Activated CD4-positive, alpha-beta T cell treated with anti-CD3 and anti-CD28 coated beads for 4 hours (primary cell): ENCODE results near the gene SV2B.

ENCODE experiments used
- DNase-seq, 2 donors: peaks; one replicate each; pipeline ENCODE4 v3.0.0-alpha.2; 2020

SV2B gene

DNA sequence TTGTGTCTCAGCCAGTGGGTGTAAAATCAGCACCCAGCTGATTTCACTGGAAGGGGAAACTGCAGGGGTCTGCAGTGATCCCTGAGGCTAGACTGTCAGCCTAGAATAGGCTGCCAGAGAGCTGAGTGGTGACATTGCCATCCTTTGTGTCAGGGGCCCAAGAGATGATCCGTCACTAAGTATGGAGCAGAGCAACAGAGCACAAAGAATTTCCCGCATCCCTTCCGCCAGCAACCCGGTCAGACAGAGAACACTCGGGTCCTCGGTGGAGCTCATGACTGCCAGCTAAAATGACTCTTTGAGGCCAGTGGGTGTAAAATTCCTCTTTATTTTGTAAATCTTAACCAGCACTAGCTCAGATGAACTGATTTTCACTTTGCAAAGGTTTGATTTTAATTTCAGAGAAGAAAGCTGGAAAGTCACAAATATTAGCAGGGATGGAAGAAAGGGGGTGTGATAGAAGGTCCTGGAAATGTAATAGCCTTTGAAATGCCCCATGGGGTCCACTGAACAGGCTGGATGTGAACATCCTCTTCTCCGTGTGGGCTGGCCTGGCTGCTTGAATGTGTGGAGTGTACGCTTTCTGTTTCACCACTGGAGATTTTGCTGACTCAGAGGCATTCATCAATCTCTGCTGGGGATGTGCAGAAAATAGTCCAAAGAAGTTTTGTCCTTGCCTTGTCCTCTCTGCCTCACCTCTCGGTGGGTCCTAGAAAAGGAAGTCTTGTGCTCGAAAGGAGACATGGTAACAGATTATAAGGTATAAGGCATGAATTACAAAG, 138.8 kb downstream of the SV2B start:
- no peak for DNase-seq

DNA sequence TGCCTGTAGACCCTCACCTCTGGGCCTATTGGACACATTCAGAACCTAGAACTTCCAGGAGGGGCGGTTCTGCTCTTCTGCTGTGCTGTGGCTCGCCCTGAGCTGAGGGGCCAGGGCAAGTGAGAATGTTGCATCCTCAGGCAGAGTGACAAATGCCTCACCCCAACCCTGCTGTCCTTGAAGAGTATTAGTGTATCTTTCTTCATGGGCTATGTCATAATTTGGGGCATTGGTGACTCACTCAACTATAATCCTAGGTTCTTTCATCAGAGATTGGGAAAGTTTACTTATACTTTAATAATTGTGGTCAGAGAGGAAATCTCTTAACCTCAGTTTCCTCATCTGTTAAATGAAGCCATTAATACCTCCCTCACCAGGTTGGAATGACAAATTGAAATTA, 143.8 kb downstream of the SV2B start:
- no peak for DNase-seq

DNA sequence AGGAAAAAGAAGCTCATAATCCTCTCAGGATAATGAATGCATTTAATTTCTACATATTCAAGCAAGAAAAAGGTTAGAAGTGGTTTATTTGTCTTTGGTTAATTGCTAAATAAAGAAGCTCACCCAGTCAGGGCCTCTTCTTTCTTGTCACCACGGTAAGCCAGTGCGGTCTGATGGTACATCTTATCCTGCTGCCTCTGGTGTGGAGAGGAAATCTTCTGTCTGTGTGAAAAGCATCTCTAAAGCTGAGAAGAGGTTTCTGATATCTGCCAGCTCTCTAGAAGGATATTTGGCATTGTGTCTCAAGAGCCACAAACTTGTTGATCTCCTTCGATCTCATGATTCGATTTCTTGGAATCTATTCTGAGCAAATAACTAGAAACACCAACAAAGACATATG, 144.9 kb downstream of the SV2B start:
- DNase-seq, result no peak

DNA sequence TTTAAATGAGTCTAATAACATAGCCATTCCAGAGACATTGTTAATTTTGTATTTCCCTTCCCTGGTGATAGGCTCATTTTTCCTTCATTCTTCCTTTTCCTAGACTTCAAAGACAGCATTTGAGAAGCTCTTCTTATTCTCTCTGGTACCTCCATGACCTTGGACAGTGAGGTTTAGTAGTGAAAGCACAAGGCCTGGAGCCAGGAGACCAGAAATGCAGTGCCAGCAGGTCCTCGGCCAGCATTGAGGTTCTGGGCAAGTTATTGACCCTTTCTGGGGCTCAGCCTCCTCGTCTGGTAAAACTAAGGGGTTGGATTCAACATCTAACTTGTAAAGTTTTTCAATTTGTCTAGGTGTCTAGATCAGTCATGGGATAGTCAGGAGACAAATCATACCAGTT, 146.9 kb downstream of the SV2B start:
- DNase-seq, result no peak

GRCh38 chr15:91249591-91249990, 149.5 kb downstream of the SV2B start:
- DNase-seq, result no peak

GRCh38 chr15:91252322-91252721, 152.3 kb downstream of the SV2B start:
- DNase-seq, result no peak

- no peak for DNase-seq
These were observed 152.7 kb downstream of the SV2B start for GRCh38 chr15:91252756-91253155.

GRCh38 chr15:91253605-91254004, 153.5 kb downstream of the SV2B start:
- no peak for DNase-seq

DNA sequence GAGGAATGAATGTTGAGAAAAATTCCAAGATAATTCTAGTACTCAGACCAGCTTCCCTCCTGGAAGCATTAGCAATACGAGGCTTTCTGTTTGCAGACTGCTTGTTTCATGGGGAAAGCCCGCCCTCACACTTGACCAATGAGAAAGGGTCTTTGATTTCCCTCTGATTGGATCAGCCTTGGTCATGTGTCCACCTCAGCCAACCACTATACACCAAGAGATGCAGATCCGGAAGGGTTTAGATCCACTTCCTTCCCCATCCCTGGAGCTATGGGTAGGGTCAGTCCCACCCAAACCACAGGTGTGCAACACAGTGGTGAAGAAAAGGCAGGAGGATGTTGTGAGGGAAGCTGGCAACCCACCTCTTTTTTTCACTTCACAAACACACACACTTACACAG, 154.7 kb downstream of the SV2B start:
- no peak for DNase-seq

GRCh38 chr15:91255670-91256192, 155.7 kb downstream of the SV2B start:
- no peak for DNase-seq

GRCh38 chr15:91257746-91258414, 157.8 kb downstream of the SV2B start:
- DNase-seq, result no peak

GRCh38 chr15:91258415-91258759, 158.3 kb downstream of the SV2B start:
- no peak for DNase-seq

GRCh38 chr15:91259077-91259476, 159.0 kb downstream of the SV2B start:
- no peak for DNase-seq

- no peak for DNase-seq
These were observed 161.3 kb downstream of the SV2B start for GRCh38 chr15:91261345-91261744.

- DNase-seq, result no peak
These were observed 163.8 kb downstream of the SV2B start for GRCh38 chr15:91263632-91264531.

DNA sequence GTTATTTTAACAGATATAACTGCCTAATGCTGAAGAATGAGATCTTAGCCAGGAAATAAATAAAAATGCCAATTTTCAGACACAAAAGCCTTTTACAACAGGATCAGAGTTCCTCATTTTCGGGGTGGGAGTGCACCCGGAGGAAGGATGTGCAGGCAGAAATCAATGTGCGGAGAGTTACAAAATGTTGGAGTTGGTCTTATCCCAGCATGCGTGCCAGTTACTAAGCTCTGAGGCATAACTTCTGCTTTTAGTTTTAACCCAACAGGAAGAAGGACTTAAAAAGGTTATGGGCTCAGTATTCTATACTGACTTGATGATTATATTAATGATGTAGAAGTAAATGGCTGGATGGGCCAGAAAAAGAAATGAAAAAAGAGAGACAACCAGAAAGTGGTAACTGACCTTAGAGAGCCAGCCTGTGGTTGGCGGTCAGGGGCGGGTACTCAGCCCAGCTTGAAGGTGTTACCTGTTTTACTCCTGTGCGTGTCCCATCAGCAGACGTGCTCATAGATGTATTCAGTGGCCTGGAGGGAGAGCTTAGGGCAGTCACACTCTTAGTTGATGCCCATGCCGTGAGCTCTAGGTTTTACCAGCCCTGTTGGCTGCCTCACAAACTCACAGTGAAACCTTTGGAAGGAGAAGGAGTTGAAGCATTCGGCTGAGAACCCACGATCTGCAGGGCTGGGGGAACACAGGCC, 164.7 kb downstream of the SV2B start:
- no peak for DNase-seq

DNA sequence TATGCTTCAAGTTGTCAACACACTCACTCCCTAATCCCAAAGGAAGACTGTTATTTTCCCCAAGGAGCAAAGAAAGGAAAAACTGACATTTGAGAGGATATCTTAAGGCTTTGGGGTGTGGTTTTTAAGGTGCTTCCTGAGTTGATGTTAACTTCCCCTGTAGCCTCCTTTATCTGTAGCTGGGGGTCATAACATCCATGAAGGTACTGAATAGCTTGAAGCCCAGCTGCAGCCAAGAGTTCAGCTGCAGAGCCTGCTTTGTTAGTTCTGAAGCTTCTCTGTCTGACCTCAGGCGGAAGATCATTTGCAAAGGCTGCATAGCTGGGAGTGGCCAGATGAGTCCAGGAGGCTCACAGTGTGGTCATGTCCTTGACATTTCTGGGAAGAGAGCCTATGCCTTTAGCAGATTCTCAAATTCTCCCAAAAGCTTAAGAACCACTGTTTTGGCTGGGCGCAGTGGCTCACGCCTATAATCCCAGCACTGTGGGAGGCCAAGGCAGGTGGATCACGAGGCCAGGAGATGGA, 165.4 kb downstream of the SV2B start:
- no peak for DNase-seq

DNA sequence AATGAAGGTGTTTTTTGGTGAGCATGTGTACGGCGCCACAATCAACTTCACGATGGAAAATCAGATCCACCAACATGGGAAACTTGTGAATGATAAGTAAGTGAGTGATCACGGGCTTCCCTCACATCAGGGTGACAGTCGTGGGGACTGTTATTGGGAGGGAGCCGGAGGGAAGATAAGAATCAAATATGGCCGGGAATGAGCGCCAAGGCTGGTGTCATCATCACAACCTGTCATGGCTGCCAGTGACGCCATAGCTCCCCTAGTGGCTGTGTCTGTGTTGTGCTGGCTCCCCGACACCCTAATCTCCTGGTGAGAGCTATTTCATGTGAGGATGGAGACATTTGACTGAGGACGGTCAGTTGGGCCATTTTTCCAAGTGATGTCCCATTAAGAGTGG, 168.5 kb downstream of the SV2B start:
- no peak for DNase-seq

DNA sequence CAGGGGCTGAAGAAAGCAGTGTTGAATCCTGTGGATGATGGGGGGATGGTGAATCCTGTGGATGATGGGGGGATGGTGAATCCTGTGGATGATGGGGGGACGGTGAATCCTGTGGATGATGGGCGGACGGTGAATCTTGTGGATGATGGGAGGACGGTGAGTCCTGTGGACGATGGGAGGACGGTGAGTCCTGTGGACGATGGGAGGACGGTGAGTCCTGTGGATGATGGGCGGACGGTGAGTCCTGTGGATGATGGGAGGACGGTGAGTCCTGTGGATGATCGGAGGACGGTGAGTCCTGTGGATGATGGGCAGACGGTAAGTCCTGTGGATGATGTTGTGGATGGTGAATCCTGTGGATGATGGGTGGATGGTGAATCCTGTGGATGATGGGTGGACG, 170.7 kb downstream of the SV2B start:
- DNase-seq, result no peak

GRCh38 chr15:91271565-91272153, 171.6 kb downstream of the SV2B start:
- DNase-seq, result peak; percentile 53 to 61

- no peak for DNase-seq
These were observed 175.8 kb downstream of the SV2B start for GRCh38 chr15:91275844-91276243.

DNA sequence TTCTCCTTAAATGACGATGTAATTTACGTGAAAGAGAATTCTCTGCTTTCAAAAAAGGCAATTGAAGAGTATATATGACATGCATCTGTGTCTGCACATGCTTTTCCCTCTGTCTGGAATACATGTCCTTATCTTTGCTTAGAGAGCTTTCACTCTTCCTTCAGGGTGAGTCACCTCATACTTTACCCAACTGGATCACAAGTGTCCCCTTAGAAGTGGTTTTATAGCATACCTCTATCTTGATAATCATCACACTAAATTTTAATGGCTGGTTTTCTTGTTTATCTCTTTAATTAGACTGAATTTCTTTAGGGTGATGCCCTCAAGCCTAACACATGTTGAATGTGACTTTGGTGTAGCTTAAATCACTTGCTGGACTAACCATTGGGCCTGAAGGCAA, 178.9 kb downstream of the SV2B start:
- DNase-seq, result no peak
